Heart right ventricle (tissue), 16 donors: ENCODE results near the gene TIRAP. TPM values are rescaled to one million over a fixed set of nuclear protein-coding genes. Genes with fewer than 3 reads are reported as not detected.

Source experiments
- ATAC-seq, 8 donors: fragments of 200-7000 bp; cut with Tn5 transposase; one replicate each; pipeline ENCODE4 v1.9.1; 2020; ENCODE audit warnings: mild to moderate bottlenecking in 8 of 8, moderate library complexity in 8 of 8, moderate number of reproducible peaks in 1 of 8
- DNase-seq, 2 donors: peaks; one replicate each; pipeline ENCODE4 v3.0.0-alpha.2; 2020
- H3K27ac ChIP-seq, 10 donors: fragments of 200-600 bp; sonication (generic) in 2 of 10; one replicate each; pipeline versions ENCODE4 v1.5.0 to v1.8.0; 2020 to 2022; ENCODE audit warnings: mild to moderate bottlenecking in 3 of 10
- H3K27me3 ChIP-seq, 7 donors: fragments of 200-600 bp; one replicate each; pipeline ENCODE4 v1.8.0; 2021 to 2022; ENCODE audit warnings: mild to moderate bottlenecking in 2 of 7
- H3K36me3 ChIP-seq, 9 donors: fragments of 200-600 bp; sonication (generic) in 1 of 9; one replicate each; pipeline versions ENCODE4 v1.5.0 to v1.8.0; 2020 to 2022; ENCODE audit warnings: mild to moderate bottlenecking in 2 of 9
- H3K4me1 ChIP-seq, 9 donors: fragments of 200-600 bp; sonication (generic) in 1 of 9; one replicate each; pipeline versions ENCODE4 v1.5.0 to v1.8.0; 2020 to 2022; ENCODE audit warnings: mild to moderate bottlenecking in 4 of 9
- H3K4me3 ChIP-seq, 10 donors: fragments of 200-600 bp; sonication (generic) in 2 of 10; one replicate each; pipeline versions ENCODE4 v1.5.0 to v1.8.0; 2020 to 2022; ENCODE audit warnings: mild to moderate bottlenecking in 7 of 10, moderate library complexity in 2 of 10
- H3K9me3 ChIP-seq, 11 donors: fragments of 200-600 bp in 10 of 11; sonication (generic) in 2 of 11; one replicate each; pipeline versions ENCODE4 v1.5.0 to v1.8.0; 2013 to 2022; ENCODE audit warnings: mild to moderate bottlenecking in 2 of 11, control low read depth in 1 of 11, moderate library complexity in 1 of 11
- CTCF ChIP-seq, 9 donors: fragments of 200-600 bp; sonication (generic) in 2 of 9; IDR thresholded peaks; one replicate each; pipeline versions ENCODE4 v1.5.0 to v1.8.0; 2021 to 2022; ENCODE audit warnings: antibody characterized with exemption in 9 of 9, mild to moderate bottlenecking in 5 of 9, moderate library complexity in 1 of 9
- WGBS, 2 donors: extraction: QIAGEN DNeasy Blood & Tissue Kit; methylation state at CpG; one replicate each; pipeline ENCODE4 v1.1.7; 2013; ENCODE audit warnings: inconsistent platforms in 1 of 2; 5-methylcytosine and 5-hydroxymethylcytosine counted together
- intact Hi-C, 10 donors: fragments of 100-400 bp; cut with DNase I; formaldehyde crosslinking; loops; one replicate each; pipeline versions ENCODE4 v1.11.1 to v1.14.2; 2022
- polyA plus RNA-seq, 2 donors: library from polyadenylated mRNA; stranded (reverse); fragments of 200-250 nt; gene quantifications; one replicate each; pipeline ENCODE4 v1.2.3, GENCODE V29; 2013
- total RNA-seq, 10 donors: library from RNA; stranded (reverse); fragmentation: NEBNext Ultra II Directional in 3 of 10; extraction: Animal tissue kit (Norgen Biotek cat#: 25700) in 3 of 10; gene quantifications; one replicate each; pipeline versions ENCODE4 v1.2.1 to v1.2.4, GENCODE V29; 2021 to 2023
- donor health status: Arrhythmogenic right ventricular cardiomyopathy.
- donor health status: ischemic (EF 13 %, LVEDD 7.1; RV severe dilation, severe dysfunction).
- donor health status: healthy with polysubstance abuse.
- donor health status: DM: no; HTN: yes; CAD: no.
- donor health status: DM: no; HTN: no; CAD: no.
- donor health status: ischemic (EF 25% LVEDD 6.9; RV normal size, moderate dysfunction).
- donor health status: ischemic (EF 25% LVEDD 5.7; RV mildly dilated, moderate dysfunction).
- donor health status: healthy.
- donor health status: DM: yes; HTN: yes; CAD: no.
- donor health status: Ischemic cardiomyopathy.
- donor health status: ischemic (EF 35%, LVEDD 5.7; RV mildly dilated, moderate dysfunction).
- donor health status: nonischemic (EF 11% LVEDD 7.7; RV severe dilation, severe dysfunction).
- donor health status: DM: yes; HTN: yes; CAD: no.
- donor health status: PGD.
- donor health status: ischemic (EF 29% LVEDD 5.4; RV normal size, mild dysfunction).
- donor health status: nonischemic (EF 23%, LVEDD 6.1; RV moderate dilation, normal function).

TIRAP gene
- total and polyA plus RNA-seq, 12 donors: 3.1 to 10.1 (median 7.8) TPM

- Histone ChIP-seq H3K4me3 (no peak overlapping the region), H3K4me1 (peaks cover 0 to 9% (median under 1%) of the 10 kb centered on the region in 9 donors), H3K36me3 (peaks cover 0 to 90% (median 65%) of the 10 kb centered on the region in 9 donors), H3K9me3 (no peaks in the 10 kb centered on the region), H3K27me3 (no peaks in the 10 kb centered on the region), H3K27ac (no peak overlapping the region)
- no peak for TF ChIP-seq CTCF (IDR thresholded peaks at IDR 0.05)
- WGBS, 2 donors: 93 to 94% methylated on average over 6 of the region's 6 CpGs
- DNase-seq (no peak), ATAC-seq (no peak)
- intact Hi-C loops: loop anchor here in 2 of 10 donors (10.0 kb wide), 2 partner anchors 47 to 337 kb away; partner anchors contain the start of genes FAM118B (in 1 of the 2) and RPUSD4 (in 1 of the 2)
Observed at GRCh38 chr11:126262216-126262615, 20.7 kb upstream of the TIRAP start.

- TF ChIP-seq CTCF (IDR thresholded peaks at IDR 0.05): no peak
- intact Hi-C loops: loop anchor here in 2 of 10 donors (10.0 kb wide), 2 partner anchors 49 to 339 kb away; partner anchors contain the start of genes FAM118B (in 1 of the 2) and RPUSD4 (in 1 of the 2)
- no peaks in the 10 kb centered on the region for H3K9me3 ChIP-seq
- 91 to 94% methylated on average over 6 of the region's 6 CpGs for WGBS, 2 donors
- no peaks in the 10 kb centered on the region for H3K27me3 ChIP-seq
- peaks cover 0 to 81% (median 56%) of the 10 kb centered on the region in 9 donors for H3K36me3 ChIP-seq
- no peak overlapping the region for H3K4me3 ChIP-seq
- DNase-seq (no peak), ATAC-seq (no peak)
- no peak overlapping the region for H3K27ac ChIP-seq
- H3K4me1 ChIP-seq: peaks cover 5 to 19% (median 11%) of the 10 kb centered on the region in 9 donors
Observed at GRCh38 chr11:126263489-126263888, 19.4 kb upstream of the TIRAP start.

GRCh38 chr11:126265811-126266210, 17.1 kb upstream of the TIRAP start:
- 81 to 83% methylated on average over 8 of the region's 8 CpGs for WGBS, 2 donors
- no peaks in the 10 kb centered on the region for H3K9me3 ChIP-seq
- peak in 1 of 9 donors; percentile 19 for TF ChIP-seq CTCF (IDR thresholded peaks at IDR 0.05)
- intact Hi-C loops: loop anchor here in 7 of 10 donors (5.0 to 10.0 kb wide), 3 partner anchors 51 to 341 kb away; partner anchors contain the start of genes FAM118B (in 7 of the 7) and RPUSD4 (in 7 of the 7)
- peaks cover 0 to 67% (median 54%) of the 10 kb centered on the region in 9 donors for H3K36me3 ChIP-seq
- no peak for ATAC-seq
- H3K4me1 ChIP-seq: peaks cover 5 to 27% (median 22%) of the 10 kb centered on the region in 9 donors
- H3K27ac ChIP-seq: no peak overlapping the region
- H3K4me3 ChIP-seq: no peak overlapping the region
- no peaks in the 10 kb centered on the region for H3K27me3 ChIP-seq
- DNase-seq: no peak

GRCh38 chr11:126267650-126268049, 15.2 kb upstream of the TIRAP start:
- DNase-seq (no peak), ATAC-seq (no peak)
- peaks cover 0 to 58% (median 42%) of the 10 kb centered on the region in 9 donors for H3K36me3 ChIP-seq
- no peak for TF ChIP-seq CTCF (IDR thresholded peaks at IDR 0.05)
- intact Hi-C loops: loop anchor here in 7 of 10 donors (2.0 to 10.0 kb wide), 4 partner anchors 15 to 343 kb away; partner anchors contain the start of genes FAM118B (in 7 of the 7), RPUSD4 (in 7 of the 7) and TIRAP (in 1 of the 7)
- H3K4me3 ChIP-seq: peak overlapping the region; percentile 76 to 97 (median 89)
- H3K27me3 ChIP-seq: no peaks in the 10 kb centered on the region
- whole genome bisulfite sequencing, 2 donors: 68 to 76% methylated on average over 6 of the region's 6 CpGs
- no peaks in the 10 kb centered on the region for H3K9me3 ChIP-seq
- H3K4me1 ChIP-seq: peaks cover 5 to 26% (median 21%) of the 10 kb centered on the region in 9 donors
- H3K27ac ChIP-seq: peak overlapping the region in 7 of 10 donors; percentile 91 to 95 (median 93)
